SK-N-SH treated with all-trans-retinoic acid at 6 μM for 48 hours (cell line): ENCODE data around the gene NMNAT1.

Experiments used
- ARNTL ChIP-seq: fragments of 450-650 bp; formaldehyde crosslinking; IDR thresholded peaks from 2 replicates; pipeline ENCODE4 v1.5.0; 2020; ENCODE audit warnings: low read depth, mild to moderate bottlenecking, moderate library complexity, borderline replicate concordance
- CREB5 ChIP-seq: fragments of 250-450 bp; sonication (Bioruptor Pico); IDR thresholded peaks from 2 replicates; pipeline ENCODE4 v1.5.1; 2020; ENCODE audit warnings: low read depth, mild to moderate bottlenecking, moderate library complexity
- GLIS3 ChIP-seq: fragments of 250-450 bp; sonication (Bioruptor Pico); IDR thresholded peaks from 2 replicates; pipeline ENCODE4 v1.5.0; 2020; ENCODE audit warnings: mild to moderate bottlenecking, moderate library complexity
- ISL1 ChIP-seq: fragments of 250-450 bp; sonication (Bioruptor Pico); IDR thresholded peaks from 2 replicates; pipeline ENCODE4 v2.1.2; 2022; ENCODE audit warnings: mild to moderate bottlenecking, moderate library complexity
- PATZ1 ChIP-seq: fragments of 250-450 bp; sonication (Bioruptor Pico); IDR thresholded peaks from 2 replicates; pipeline ENCODE4 v1.8.0; 2020; ENCODE audit warnings: mild to moderate bottlenecking, moderate library complexity, borderline replicate concordance
- POU6F1 ChIP-seq: fragments of 250-450 bp; sonication (Bioruptor Pico); IDR thresholded peaks from 2 replicates; pipeline ENCODE4 v1.8.0; 2021; ENCODE audit warnings: low read depth, mild to moderate bottlenecking, moderate library complexity, borderline replicate concordance
- TOX ChIP-seq: fragments of 250-450 bp; sonication (Bioruptor Pico); IDR thresholded peaks from 2 replicates; pipeline ENCODE4 v1.8.0; 2021; ENCODE audit warnings: mild to moderate bottlenecking, moderate library complexity, borderline replicate concordance
- ZC3H10 ChIP-seq: fragments of 250-450 bp; sonication (Bioruptor Pico); IDR thresholded peaks from 2 replicates; pipeline ENCODE4 v1.5.1; 2021; ENCODE audit warnings: mild to moderate bottlenecking, moderate library complexity
- ZNF565 ChIP-seq: fragments of 450-650 bp; formaldehyde crosslinking; conservative IDR thresholded peaks from 2 replicates; pipeline ENCODE4 v1.5.0; 2020; ENCODE audit warnings: low read depth, mild to moderate bottlenecking, moderate library complexity
- ZNF8 ChIP-seq: fragments of 450-650 bp; formaldehyde crosslinking; IDR thresholded peaks from 2 replicates; pipeline ENCODE4 v1.5.0; 2020; ENCODE audit warnings: mild to moderate bottlenecking, moderate library complexity

- TF ChIP-seq ZNF565 (CRISPR knock-in tag) (no peak), GLIS3 (no peak), PATZ1 (CRISPR knock-in tag) (no peak), POU6F1 (CRISPR knock-in tag) (no peak), ZNF8 (CRISPR knock-in tag) (no peak), ZC3H10 (CRISPR knock-in tag) (no peak), ARNTL (CRISPR knock-in tag) (no peak), CREB5 (CRISPR knock-in tag) (no peak), ISL1 (CRISPR knock-in tag) (no peak), TOX (no peak)
Observed at GRCh38 chr1:9910076-9910422, 33.2 kb upstream of the NMNAT1 start, which contains the start of gene CTNNBIP1.
